K562 (cell line): ENCODE measurements around the gene HACE1. TPM values are rescaled to one million over a fixed set of nuclear protein-coding genes. Genes with fewer than 3 reads are reported as not detected.

Experiments used
- ATAC-seq: fragments of 200-7000 bp; cut with Tn5 transposase; 3 replicates; pipeline ENCODE4 v1.9.1; 2020; ENCODE audit warnings: moderate library complexity
- BruUV-seq: library from RNA; stranded (reverse); fragments of 400-500 nt; replicated peaks from 2 replicates; lab custom pipeline; 2021; lab: Mats Ljungman, UMichigan
- CTCF ChIA-PET: fragments of 300-600 bp; formaldehyde crosslinking; extraction: SDS; loops from one replicate; lab custom pipeline; 2021; ENCODE audit warnings: low intra/inter-chr PET ratio; lab: Yijun Ruan, JAX
- POLR2A ChIA-PET: fragments of 300-600, 350-650 bp; sonication (Branson Sonifier 250); formaldehyde crosslinking; extraction: SDS; loops from one replicate; lab custom pipeline; 2021; ENCODE audit warnings: antibody characterized with exemption, inconsistent platforms; lab: Yijun Ruan, JAX
- DNase-seq, 4 experiments: peaks; one replicate each; pipeline versions ENCODE4 v3.0.0 to v3.0.0-alpha.2; 2011 to 2018; ENCODE audit warnings: low spot score in 3 of 4, mixed read lengths in 3 of 4; ENCODE audit errors: extremely low read depth in 1 of 4
- FAIRE-seq: peaks from 2 replicates; lab custom pipeline; 2011; peaks lifted over from hg19 to GRCh38; lab: Jason Lieb, UNC
- H2AFZ ChIP-seq: 2 replicates; pipeline ENCODE4 v1.6.0; 2011; ENCODE audit warnings: low read depth, low read length, control low read depth, inconsistent platforms
- H3K27ac ChIP-seq: fragments of 200-600 bp; 3 replicates; pipeline ENCODE4 v1.8.0; 2011; ENCODE audit warnings: low read depth, mild to moderate bottlenecking, control low read depth, inconsistent platforms, low read length, moderate library complexity, mixed read lengths; ENCODE audit errors: extremely low read depth
- H3K27me3 ChIP-seq, 2 experiments: fragments of 300-600 bp in 1 of 2; 2 replicates in 1 of 2; 3 replicates in 1 of 2; pipeline versions ENCODE4 v1.6.0 to v1.8.0; 2011; ENCODE audit warnings: inconsistent platforms in 2 of 2, low read length in 2 of 2, mild to moderate bottlenecking in 1 of 2, mixed read lengths in 1 of 2, moderate library complexity in 1 of 2; ENCODE audit not compliant: control insufficient read depth in 2 of 2, insufficient read depth in 2 of 2
- H3K36me3 ChIP-seq: fragments of 300-600 bp; 3 replicates; pipeline ENCODE4 v1.8.0; 2011; ENCODE audit warnings: mild to moderate bottlenecking, low read length, inconsistent platforms; ENCODE audit not compliant: control insufficient read depth, insufficient read depth
- H3K4me1 ChIP-seq, 2 experiments: fragments of 200-600 bp in 1 of 2; replicated peaks in 1 of 2; 2 replicates in 1 of 2; 3 replicates in 1 of 2; pipeline versions ENCODE4 v1.5.1 to v1.8.0; 2011; ENCODE audit warnings: inconsistent platforms in 2 of 2, low read length in 2 of 2, mild to moderate bottlenecking in 1 of 2, mixed read lengths in 1 of 2, moderate library complexity in 1 of 2; ENCODE audit not compliant: control insufficient read depth in 2 of 2, insufficient read depth in 2 of 2
- H3K4me2 ChIP-seq: 2 replicates; pipeline ENCODE4 v1.6.1; 2011; ENCODE audit warnings: low read length, control low read depth, inconsistent platforms, mixed read lengths; ENCODE audit not compliant: insufficient read depth
- H3K4me3 ChIP-seq: fragments of 200-600 bp; sonication (generic), shearing (Covaris generic); 2 replicates; pipeline ENCODE4 v1.5.1; 2016; ENCODE audit warnings: control low read depth, inconsistent platforms
- H3K79me2 ChIP-seq: fragments of 200-600 bp; 3 replicates; pipeline ENCODE4 v1.8.0; 2011; ENCODE audit warnings: low read length, inconsistent platforms; ENCODE audit not compliant: control insufficient read depth, insufficient read depth
- H3K9ac ChIP-seq, 2 experiments: 2 replicates each; pipeline versions ENCODE4 v1.6.0 to v1.6.1; 2011; ENCODE audit warnings: low read depth in 2 of 2, low read length in 2 of 2, control low read depth in 1 of 2, inconsistent platforms in 1 of 2, mild to moderate bottlenecking in 1 of 2, mixed read lengths in 1 of 2; ENCODE audit not compliant: insufficient read depth in 1 of 2
- H3K9me1 ChIP-seq: one replicate; pipeline ENCODE4 v1.6.0; 2011; ENCODE audit warnings: inconsistent platforms, mild to moderate bottlenecking, low read length, moderate library complexity; ENCODE audit not compliant: control insufficient read depth, insufficient read depth
- H3K9me3 ChIP-seq: replicated peaks from 2 replicates; pipeline ENCODE4 v1.5.1; 2011; ENCODE audit warnings: low read depth, low read length, inconsistent platforms; ENCODE audit not compliant: control insufficient read depth, insufficient read depth
- H4K20me1 ChIP-seq: replicated peaks from 2 replicates; pipeline ENCODE4 v1.6.1; 2011; ENCODE audit warnings: low read length, inconsistent platforms, mixed read lengths; ENCODE audit not compliant: control insufficient read depth, insufficient read depth
- ATF3 ChIP-seq, 2 experiments: fragments of 450-650 bp in 1 of 2; sonication (generic) in 1 of 2; formaldehyde crosslinking in 1 of 2; IDR thresholded peaks in 1 of 2; conservative IDR thresholded peaks in 1 of 2; 2 replicates each; pipeline versions ENCODE4 v1.6.1 to v1.8.1; 2016 to 2023; ENCODE audit warnings: mild to moderate bottlenecking in 2 of 2, moderate library complexity in 2 of 2, inconsistent platforms in 1 of 2, missing genetic modification reagents in 1 of 2
- CBFB ChIP-seq: sonication (generic); formaldehyde crosslinking; IDR thresholded peaks from 2 replicates; pipeline ENCODE4 v1.4.0; 2020; ENCODE audit warnings: mild to moderate bottlenecking, missing genetic modification reagents
- ETV1 ChIP-seq: fragments of 450-650 bp; conservative IDR thresholded peaks from 2 replicates; pipeline ENCODE4 v1.6.1; 2016; ENCODE audit warnings: missing genetic modification characterization, control low read depth, low read depth, missing compliant biosample characterization
- HNRNPUL1 ChIP-seq: fragments of 200-400 bp; formaldehyde crosslinking; IDR thresholded peaks from 2 replicates; pipeline ENCODE4 v1.6.1; 2017; ENCODE audit warnings: low read length
- JUN ChIP-seq, 2 experiments: sonication (generic) in 1 of 2; formaldehyde crosslinking in 1 of 2; IDR thresholded peaks; 2 replicates each; pipeline versions ENCODE4 v1.6.1 to v1.8.0; 2012 to 2022; ENCODE audit warnings: borderline replicate concordance in 2 of 2, mild to moderate bottlenecking in 2 of 2, improper control_type of control experiment in 1 of 2, low read depth in 1 of 2, low read length in 1 of 2, missing genetic modification reagents in 1 of 2
- MBD2 ChIP-seq: sonication (generic); IDR thresholded peaks from 2 replicates; pipeline ENCODE4 v1.6.1; 2016; ENCODE audit warnings: low read depth, borderline replicate concordance
- NFATC3 ChIP-seq: fragments of 450-650 bp; IDR thresholded peaks from 2 replicates; pipeline ENCODE4 v1.6.1; 2017; ENCODE audit warnings: mild to moderate bottlenecking
- RBM14 ChIP-seq: fragments of 200-400 bp; formaldehyde crosslinking; IDR thresholded peaks from 2 replicates; pipeline ENCODE4 v1.6.1; 2018; ENCODE audit warnings: low read depth, mild to moderate bottlenecking, low read length, moderate library complexity, borderline replicate concordance; ENCODE audit not compliant: insufficient read depth
- SREBF1 ChIP-seq: fragments of 150-350 bp; IDR thresholded peaks from 2 replicates; pipeline ENCODE4 v1.6.1; 2014; ENCODE audit warnings: antibody characterized with exemption, low read depth, low read length, borderline replicate concordance
- ZBTB43 ChIP-seq: sonication (generic); formaldehyde crosslinking; IDR thresholded peaks from 2 replicates; pipeline ENCODE4 v1.8.0; 2023; ENCODE audit warnings: mild to moderate bottlenecking, missing genetic modification reagents
- ZNF280B ChIP-seq: fragments of 250-450 bp; sonication (Bioruptor Pico); IDR thresholded peaks from 2 replicates; pipeline ENCODE4 v1.5.1; 2021; ENCODE audit warnings: mild to moderate bottlenecking
- WGBS: fragments of 100-300 bp; shearing (Covaris generic); methylation state at CpG from one replicate; pipeline ENCODE4 v1.1.6; 2016; ENCODE audit warnings: low coverage, mixed read lengths; ENCODE audit not compliant: insufficient coverage; ENCODE audit errors: missing lambda C conversion rate; 5-methylcytosine and 5-hydroxymethylcytosine counted together
- in situ Hi-C: fragments of 300-500 bp; cut with MboI; formaldehyde crosslinking; loops from 4 replicates; pipeline ENCODE4 v1.15.0; 2018; ENCODE audit warnings: inconsistent platforms, mixed read lengths
- intact Hi-C: fragments of 100-400 bp; cut with micrococcal nuclease; formaldehyde crosslinking; loops from 2 replicates; pipeline ENCODE4 v1.14.2; 2022
- polyA plus RNA-seq, 8 experiments: library from polyadenylated mRNA; depleted of rRNA in 4 of 8; stranded (reverse) in 5 of 8; unstranded in 3 of 8; fragments of >200 nt; fragmentation: Nextera tagmentation in 2 of 8; fragmentation: Illumina TruSeq in 1 of 8; extraction: Ambion mirVana in 2 of 8; extraction: Trizol in 1 of 8; gene quantifications; 2 replicates each; pipeline versions ENCODE4 v1.2.1 to v1.2.3, GENCODE V29; 2011 to 2014; ENCODE audit warnings: inconsistent platforms in 1 of 8, missing spikeins in 1 of 8
- total RNA-seq, 7 experiments: library from RNA; depleted of rRNA in 6 of 7; stranded (reverse); fragments of >200 nt in 6 of 7; fragmentation: Illumina TruSeq in 2 of 7; extraction: Trizol in 2 of 7; gene quantifications; 2 replicates each; pipeline versions ENCODE4 v1.2.1 to v1.2.3, GENCODE V29; 2011 to 2021; ENCODE audit warnings: low replicate concordance in 1 of 7

HACE1 gene
- total and polyA plus RNA-seq, 9 of the 15 experiments (the other 6 are each of a cell fraction or from before 2014, with no cell fraction given), result 3.6 to 19.9 (median 9.1) TPM

- FAIRE-seq (no peak), ATAC-seq (no peak), DNase-seq (no peak)
- intact Hi-C loops, result no loop called here
- no peaks in the 10 kb centered on the region for H3K79me2 ChIP-seq
- H4K20me1 ChIP-seq, result no peaks in the 10 kb centered on the region
- ChIA-PET POLR2A (no interaction called here), CTCF (no interaction called here)
- no peak overlapping the region for H3K9ac ChIP-seq
- no peak overlapping the region for H2AFZ ChIP-seq
- H3K27ac ChIP-seq, result no peak overlapping the region
- BruUV-seq, result no TSS peak
- H3K36me3 ChIP-seq, result peaks cover 6% of the 10 kb centered on the region; the same call in 2 of the 3 replicates
- H3K9me1 ChIP-seq, result no peaks in the 10 kb centered on the region
- WGBS, result 83% methylated on average over 2 of the region's 2 CpGs
- H3K4me3 ChIP-seq, result no peak overlapping the region
- in situ Hi-C loops, result no loop called here
- no peaks in the 10 kb centered on the region for H3K27me3 ChIP-seq
- no peaks in the 10 kb centered on the region for H3K9me3 ChIP-seq
- no peak for TF ChIP-seq SREBF1
- TF ChIP-seq ATF3 (IDR thresholded peaks at IDR 0.05), result 0 out of 2 replicates have a peak, but pooled peaks have one; percentile 12
- no peak for TF ChIP-seq ATF3 (CRISPR knock-in tag; conservative IDR thresholded peaks at IDR 0.05)
- no peaks in the 10 kb centered on the region for H3K4me1 ChIP-seq
- H3K4me2 ChIP-seq, result no peak overlapping the region
These were observed 16.5 kb downstream of the HACE1 start for GRCh38 chr6:104843229-104843628.

DNA sequence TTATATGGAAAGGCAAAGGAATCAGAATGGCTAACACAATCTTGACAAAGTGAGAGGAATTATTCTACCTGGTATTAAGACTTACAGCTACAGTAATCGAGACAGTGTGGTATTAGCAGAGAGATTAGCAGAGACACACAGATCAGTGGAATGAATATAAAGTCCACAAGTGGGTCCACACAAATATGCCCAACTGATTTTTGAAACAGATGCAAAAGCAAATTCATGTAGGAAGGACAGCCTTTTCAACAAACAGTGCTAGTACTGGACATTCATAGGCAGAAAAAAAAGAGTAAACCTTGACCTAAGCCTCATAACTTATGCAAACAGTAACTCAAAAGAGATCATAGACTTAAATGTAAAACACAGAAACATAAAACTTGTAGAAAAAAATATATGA lies 22.6 kb downstream of the HACE1 start:
- Histone ChIP-seq H3K4me2 (no peak overlapping the region), H3K9ac (no peak overlapping the region), H3K36me3 (peaks cover 11% of the 10 kb centered on the region; the same call in 2 of the 3 replicates), H3K79me2 (no peaks in the 10 kb centered on the region), H3K27me3 (no peaks in the 10 kb centered on the region), H3K9me3 (no peaks in the 10 kb centered on the region), H3K4me1 (no peaks in the 10 kb centered on the region), H3K9me1 (no peaks in the 10 kb centered on the region), H2AFZ (no peak overlapping the region), H3K4me3 (no peak overlapping the region), H4K20me1 (no peaks in the 10 kb centered on the region), H3K27ac (no peak overlapping the region)
- no peak for DNase-seq
- POLR2A ChIA-PET, result no interaction called here
- in situ Hi-C loops (no loop called here), intact Hi-C loops (no loop called here)
- 43% methylated on average over 1 of the region's 1 CpG for WGBS
- CTCF ChIA-PET, result no interaction called here
- no peak for FAIRE-seq
- no peak for ATAC-seq
- no TSS peak for BruUV-seq
- TF ChIP-seq RBM14 (no peak), CBFB (no peak), ZBTB43 (CRISPR knock-in tag) (no peak), ZNF280B (CRISPR knock-in tag) (no peak), JUN (IDR thresholded peaks at IDR 0.05; ENCODE audit: borderline replicate concordance, low read depth, low read length) (no peak), JUN (CRISPR knock-in tag; IDR thresholded peaks at IDR 0.05; ENCODE audit: borderline replicate concordance) (no peak), ETV1 (no peak), MBD2 (no peak), NFATC3 (no peak), HNRNPUL1 (no peak)
